Lower leg skin (tissue), 4 donors: ENCODE measurements around the gene CALML5. TPM values are rescaled to one million over a fixed set of nuclear protein-coding genes. Genes with fewer than 3 reads are reported as not detected.

ENCODE experiments used
- DNase-seq, 2 donors: peaks; one replicate each; pipeline ENCODE4 v3.0.0-alpha.2; 2019; ENCODE audit warnings: low spot score in 2 of 2
- H3K4me3 ChIP-seq: fragments of 200-600 bp; sonication (generic); 2 replicates; pipeline ENCODE4 v1.5.1; 2017; ENCODE audit warnings: mild to moderate bottlenecking, low read depth; ENCODE audit not compliant: poor library complexity, severe bottlenecking
- CTCF ChIP-seq, 3 donors: fragments of 450-650 bp; IDR thresholded peaks; one replicate each; pipeline ENCODE4 v1.5.1; 2016; ENCODE audit warnings: antibody characterized with exemption in 3 of 3, mild to moderate bottlenecking in 3 of 3, moderate library complexity in 2 of 3
- POLR2A ChIP-seq, 2 donors: fragments of 450-650 bp; IDR thresholded peaks; one replicate each; pipeline ENCODE4 v1.6.1; 2016 to 2017; ENCODE audit warnings: antibody characterized with exemption in 2 of 2, mild to moderate bottlenecking in 1 of 2, moderate library complexity in 1 of 2
- WGBS, 2 donors: methylation state at CpG; one replicate each; pipeline ENCODE4 v1.1.5; 2018; 5-methylcytosine and 5-hydroxymethylcytosine counted together
- intact Hi-C: fragments of 100-400 bp; cut with DNase I; formaldehyde crosslinking; loops from one replicate; pipeline ENCODE4 v1.15.0; 2023; ENCODE audit warnings: low total_unique reads
- total RNA-seq, 4 donors: library from RNA; depleted of rRNA; stranded (reverse); fragments of >200 nt; gene quantifications; one replicate each; pipeline ENCODE4 v1.1.0, GENCODE V29; 2016

Gene CALML5
- total RNA-seq, 4 donors from 2014 or later: 5,202 to 6,742 (median 5,683) TPM

- 43 to 56% methylated on average over 3 of the region's 3 CpGs for WGBS, 2 donors
- TF ChIP-seq CTCF (IDR thresholded peaks at IDR 0.05) (no peak), POLR2A (IDR thresholded peaks at IDR 0.05) (no peak)
- intact Hi-C loops: no loop called here
- no peak overlapping the region for H3K4me3 ChIP-seq
- no peak for DNase-seq
These were observed 15.2 kb downstream of the CALML5 start for GRCh38 chr10:5484205-5484604.

GRCh38 chr10:5482016-5482415 lies 17.4 kb downstream of the CALML5 start:
- WGBS, 2 donors: 90 to 92% methylated on average over 9 of the region's 9 CpGs
- DNase-seq: peak in 1 of 2 donors; percentile 61
- intact Hi-C loops: no loop called here
- H3K4me3 ChIP-seq: no peak overlapping the region
- TF ChIP-seq POLR2A (IDR thresholded peaks at IDR 0.05): no peak
- no peak for TF ChIP-seq CTCF (IDR thresholded peaks at IDR 0.05)

- intact Hi-C loops: no loop called here
- WGBS, 2 donors: 82 to 85% methylated on average over 12 of the region's 12 CpGs
- DNase-seq: peak in 1 of 2 donors; percentile 74
- no peak for TF ChIP-seq CTCF (IDR thresholded peaks at IDR 0.05)
- H3K4me3 ChIP-seq: no peak overlapping the region
These were observed 18.2 kb downstream of the CALML5 start for GRCh38 chr10:5481121-5481520.

GRCh38 chr10:5480162-5480941 lies 19.0 kb downstream of the CALML5 start:
- no peak overlapping the region for H3K4me3 ChIP-seq
- no peak for TF ChIP-seq CTCF (IDR thresholded peaks at IDR 0.05)
- no peak for TF ChIP-seq POLR2A (IDR thresholded peaks at IDR 0.05)
- intact Hi-C loops: no loop called here
- DNase-seq: peak in 1 of 2 donors; percentile 78
- 92% methylated on average over 16 to 21 of the region's 21 CpGs for WGBS, 2 donors

- no peak overlapping the region for H3K4me3 ChIP-seq
- intact Hi-C loops: no loop called here
- TF ChIP-seq POLR2A (IDR thresholded peaks at IDR 0.05): no peak
- no peak for TF ChIP-seq CTCF (IDR thresholded peaks at IDR 0.05)
- WGBS, 2 donors: 76 to 77% methylated on average over 12 to 13 of the region's 14 CpGs
- DNase-seq: peak in 1 of 2 donors; percentile 62
These were observed 19.7 kb downstream of the CALML5 start for GRCh38 chr10:5479481-5480161.
